GM21360 (cell line): ENCODE results near the gene SLC51A.
"Not testable (repeated sequence)": the region's sequence is repeated elsewhere in the genome, so short reads cannot be mapped to it uniquely, and the experiment has no call there.

Experiments
- ATAC-seq: cut with Tn5 transposase; IDR thresholded peaks from one replicate; pipeline ENCODE4 v1.9.1; 2021; ENCODE audit warnings: mild to moderate bottlenecking, moderate library complexity; ENCODE audit not compliant: unreplicated experiment

Gene SLC51A

GRCh38 chr3:196216089-196216564 lies at the start of gene SLC51A:
TSS of gene SLC51A (plus strand) at chr3:196216534. CDS start at chr3:196216713, 179 bp downstream.
- ATAC-seq = no peak

- no peak for ATAC-seq
Measured at GRCh38 chr3:196166741-196167140, 49.6 kb upstream of the SLC51A start.

- ATAC-seq = no peak
Measured at GRCh38 chr3:196168808-196169391, 47.4 kb upstream of the SLC51A start.

GRCh38 chr3:196169836-196170240 lies 46.5 kb upstream of the SLC51A start:
- no peak for ATAC-seq

- not testable (repeated sequence) for ATAC-seq
Measured at GRCh38 chr3:196170296-196170695, 46.0 kb upstream of the SLC51A start.

GRCh38 chr3:196174652-196175051 lies 41.7 kb upstream of the SLC51A start:
- no peak for ATAC-seq

GRCh38 chr3:196175116-196175625 lies 41.2 kb upstream of the SLC51A start:
- no peak for ATAC-seq

- no peak for ATAC-seq
Measured at GRCh38 chr3:196175722-196176121, 40.6 kb upstream of the SLC51A start.

- ATAC-seq = no peak
Measured at GRCh38 chr3:196177567-196177966, 38.8 kb upstream of the SLC51A start.

- ATAC-seq = no peak
Measured at GRCh38 chr3:196177967-196178366, 38.4 kb upstream of the SLC51A start.

GRCh38 chr3:196178993-196179379 lies 37.3 kb upstream of the SLC51A start:
- no peak for ATAC-seq

GRCh38 chr3:196179380-196180308 lies 36.7 kb upstream of the SLC51A start:
- ATAC-seq = peak; percentile 66

GRCh38 chr3:196180346-196180745 lies 36.0 kb upstream of the SLC51A start:
- no peak for ATAC-seq

- ATAC-seq = no peak
Measured at GRCh38 chr3:196181127-196181546, 35.2 kb upstream of the SLC51A start.

GRCh38 chr3:196184169-196184432 lies 32.2 kb upstream of the SLC51A start:
- ATAC-seq = not testable (repeated sequence)

GRCh38 chr3:196184881-196185280 lies 31.5 kb upstream of the SLC51A start:
- no peak for ATAC-seq

GRCh38 chr3:196186651-196187573 lies 29.4 kb upstream of the SLC51A start:
- ATAC-seq = peak; percentile 46

GRCh38 chr3:196189566-196190347 lies 26.6 kb upstream of the SLC51A start:
- ATAC-seq = no peak

GRCh38 chr3:196192036-196192523 lies 24.3 kb upstream of the SLC51A start:
- peak; percentile 40 for ATAC-seq

GRCh38 chr3:196192524-196193051 lies 23.7 kb upstream of the SLC51A start:
- peak; percentile 13 for ATAC-seq
